Thoracic aorta (tissue), 2 donors: ENCODE measurements around the gene SLC49A3. TPM values are rescaled to one million over a fixed set of nuclear protein-coding genes. Genes with fewer than 3 reads are reported as not detected.

Source experiments
- ATAC-seq: fragments of 150-250 bp; one replicate; pipeline ENCODE4 v1.8.0; 2017; ENCODE audit warnings: low read depth; ENCODE audit not compliant: insufficient number of reproducible peaks, low FRiP score
- DNase-seq: peaks from one replicate; pipeline ENCODE4 v3.0.0-alpha.2; 2020; ENCODE audit warnings: low spot score
- H3K27ac ChIP-seq, 2 donors: fragments of 200-600 bp; sonication (generic); 1 replicate in 1 of 2; 2 replicates in 1 of 2; pipeline ENCODE4 v1.5.1; 2016; ENCODE audit warnings: mild to moderate bottlenecking in 2 of 2, moderate library complexity in 2 of 2
- H3K27me3 ChIP-seq: fragments of 200-600 bp; sonication (generic); replicated peaks from 2 replicates; pipeline ENCODE4 v1.6.0; 2016; ENCODE audit warnings: mild to moderate bottlenecking; ENCODE audit not compliant: insufficient read depth
- H3K36me3 ChIP-seq: fragments of 200-600 bp; sonication (generic); one replicate; pipeline ENCODE4 v1.5.1; 2016
- H3K4me1 ChIP-seq, 2 donors: fragments of 200-600 bp; sonication (generic); 1 replicate in 1 of 2; 2 replicates in 1 of 2; pipeline versions ENCODE4 v1.5.1 to v1.6.0; 2016; ENCODE audit warnings: low read depth in 2 of 2, mild to moderate bottlenecking in 1 of 2; ENCODE audit not compliant: control insufficient read depth in 1 of 2
- H3K4me3 ChIP-seq: fragments of 200-600 bp; sonication (generic); 2 replicates; pipeline ENCODE4 v1.5.1; 2016; ENCODE audit warnings: mild to moderate bottlenecking
- H3K9me3 ChIP-seq: fragments of 200-600 bp; sonication (generic); 2 replicates; pipeline ENCODE4 v1.5.1; 2016
- CTCF ChIP-seq: fragments of 200-600 bp; sonication (generic); IDR thresholded peaks from one replicate; pipeline ENCODE4 v1.5.1; 2019; ENCODE audit warnings: antibody characterized with exemption
- total RNA-seq, 2 donors: library from RNA; depleted of rRNA; stranded (reverse); fragments of >200 nt; gene quantifications; one replicate each; pipeline versions ENCODE4 v1.1.0 to v1.2.3, GENCODE V29; 2016

Gene SLC49A3
- total RNA-seq, 2 donors from 2014 or later: 9.1 to 26.0 TPM

- no peaks in the 10 kb centered on the region for H3K27me3 ChIP-seq
- no peak overlapping the region for H3K27ac ChIP-seq
- TF ChIP-seq CTCF: peak; percentile 40
- H3K4me3 ChIP-seq: no peak overlapping the region
- DNase-seq (no peak), ATAC-seq (no peak)
- peaks cover 9 to 23% of the 10 kb centered on the region in 2 donors for H3K4me1 ChIP-seq
- no peaks in the 10 kb centered on the region for H3K9me3 ChIP-seq
- H3K36me3 ChIP-seq: no peaks in the 10 kb centered on the region
These were observed 4.8 kb downstream of the SLC49A3 start for GRCh38 chr4:683982-684622.

GRCh38 chr4:683247-683897, 5.6 kb downstream of the SLC49A3 start:
- no peaks in the 10 kb centered on the region for H3K27me3 ChIP-seq
- no peaks in the 10 kb centered on the region for H3K36me3 ChIP-seq
- DNase-seq: no peak
- ATAC-seq: no peak
- H3K4me1 ChIP-seq: peaks cover 6 to 20% of the 10 kb centered on the region in 2 donors
- H3K9me3 ChIP-seq: no peaks in the 10 kb centered on the region
- no peak for TF ChIP-seq CTCF
- no peak overlapping the region for H3K4me3 ChIP-seq
- no peak overlapping the region for H3K27ac ChIP-seq

- H3K27me3 ChIP-seq: no peaks in the 10 kb centered on the region
- DNase-seq (no peak), ATAC-seq (no peak)
- no peaks in the 10 kb centered on the region for H3K36me3 ChIP-seq
- no peaks in the 10 kb centered on the region for H3K9me3 ChIP-seq
- TF ChIP-seq CTCF: no peak
- no peak overlapping the region for H3K4me3 ChIP-seq
- H3K27ac ChIP-seq: no peak overlapping the region
- peaks cover 6 to 12% of the 10 kb centered on the region in 2 donors for H3K4me1 ChIP-seq
These were observed 6.3 kb downstream of the SLC49A3 start for GRCh38 chr4:682490-683172.

- Histone ChIP-seq H3K4me3 (no peak overlapping the region), H3K27me3 (no peaks in the 10 kb centered on the region)
- no peak for DNase-seq
These were observed 7.1 kb downstream of the SLC49A3 start for GRCh38 chr4:681736-682451.

More at GRCh38 chr4:681736-682451, 7.1 kb downstream of the SLC49A3 start:
- no peaks in the 10 kb centered on the region for H3K9me3 ChIP-seq
- peaks cover 6 to 8% of the 10 kb centered on the region in 2 donors for H3K4me1 ChIP-seq
- no peak for ATAC-seq
- H3K27ac ChIP-seq: no peak overlapping the region
- no peaks in the 10 kb centered on the region for H3K36me3 ChIP-seq
- TF ChIP-seq CTCF: no peak
